Fibroblast of skin of right biceps (primary cell): Measurements from ENCODE around the gene ZBTB7C.
A peak's percentile ranks its signal among the peaks of the same experiment; 100 is the strongest.
"Not testable (repeated sequence)": the region's sequence is repeated elsewhere in the genome, so short reads cannot be mapped to it uniquely, and the experiment has no call there.

Experiments used
- DNase-seq: peaks from one replicate; pipeline ENCODE4 v3.0.0-alpha.2; 2013

Gene ZBTB7C

GRCh38 chr18:48408727-48409590, at the start of gene ZBTB7C:
TSS of gene ZBTB7C (minus strand) at chr18:48409383.
- DNase-seq = peak; percentile 16

GRCh38 chr18:48456838-48457237, 47.7 kb upstream of the ZBTB7C start:
- no peak for DNase-seq

GRCh38 chr18:48455555-48456478, 46.6 kb upstream of the ZBTB7C start:
- DNase-seq = peak; percentile 95

- no peak for DNase-seq
Observed at GRCh38 chr18:48454261-48454757, 45.1 kb upstream of the ZBTB7C start.

GRCh38 chr18:48453330-48454066, 44.3 kb upstream of the ZBTB7C start:
- DNase-seq = no peak

- DNase-seq = no peak
Observed at GRCh38 chr18:48452861-48453323, 43.7 kb upstream of the ZBTB7C start.

- no peak for DNase-seq
Observed at GRCh38 chr18:48450685-48451084, 41.5 kb upstream of the ZBTB7C start.

- DNase-seq = peak; percentile 72
Observed at GRCh38 chr18:48446582-48447225, 37.5 kb upstream of the ZBTB7C start.

GRCh38 chr18:48445540-48445939, 36.4 kb upstream of the ZBTB7C start:
- peak; percentile 76 for DNase-seq

GRCh38 chr18:48442761-48443160, 33.6 kb upstream of the ZBTB7C start:
- no peak for DNase-seq

GRCh38 chr18:48441405-48441881, 32.3 kb upstream of the ZBTB7C start:
- DNase-seq = no peak

GRCh38 chr18:48440924-48441323, 31.7 kb upstream of the ZBTB7C start:
- no peak for DNase-seq

GRCh38 chr18:48436907-48437306, 27.7 kb upstream of the ZBTB7C start:
- no peak for DNase-seq

GRCh38 chr18:48434382-48434781, 25.2 kb upstream of the ZBTB7C start:
- DNase-seq = not testable (repeated sequence)

GRCh38 chr18:48433541-48433940, 24.4 kb upstream of the ZBTB7C start:
- no peak for DNase-seq

GRCh38 chr18:48430150-48430549, 21.0 kb upstream of the ZBTB7C start:
- no peak for DNase-seq

- DNase-seq = no peak
Observed at GRCh38 chr18:48428475-48429177, 19.4 kb upstream of the ZBTB7C start.

GRCh38 chr18:48422947-48423378, 13.8 kb upstream of the ZBTB7C start:
- no peak for DNase-seq

- no peak for DNase-seq
Observed at GRCh38 chr18:48419277-48420022, 10.3 kb upstream of the ZBTB7C start.

- DNase-seq = no peak
Observed at GRCh38 chr18:48418539-48419276, 9.5 kb upstream of the ZBTB7C start.
